LoVo (cell line): ENCODE measurements around the gene VPS13C.
"Not testable (repeated sequence)": the region's sequence is repeated elsewhere in the genome, so short reads cannot be mapped to it uniquely, and the experiment has no call there.

ENCODE experiments used
- DNase-seq: peaks from one replicate; pipeline ENCODE4 v3.0.0-alpha.2; 2016; ENCODE audit warnings: low spot score

Gene VPS13C

GRCh38 chr15:62035256-62035924 is 24.9 kb downstream of the VPS13C start:
- DNase-seq: no peak

- no peak for DNase-seq
Measured at GRCh38 chr15:62027916-62028315, 32.3 kb downstream of the VPS13C start.

- no peak for DNase-seq
Measured at GRCh38 chr15:62027263-62027565, 33.0 kb downstream of the VPS13C start.

- no peak for DNase-seq
Measured at GRCh38 chr15:62026487-62027262, 33.6 kb downstream of the VPS13C start.

GRCh38 chr15:62021991-62022600 is 38.2 kb downstream of the VPS13C start:
- DNase-seq: no peak

GRCh38 chr15:62020576-62021160 is 39.6 kb downstream of the VPS13C start:
- no peak for DNase-seq

- DNase-seq: not testable (repeated sequence)
Measured at GRCh38 chr15:62005354-62005753, 54.9 kb downstream of the VPS13C start.

GRCh38 chr15:61997786-61998185 is 62.5 kb downstream of the VPS13C start:
- DNase-seq: no peak

GRCh38 chr15:61996056-61996635 is 64.1 kb downstream of the VPS13C start:
- no peak for DNase-seq

GRCh38 chr15:61994216-61994615 is 66.0 kb downstream of the VPS13C start:
- no peak for DNase-seq

GRCh38 chr15:61992518-61992917 is 67.7 kb downstream of the VPS13C start:
- no peak for DNase-seq

GRCh38 chr15:61989667-61990066 is 70.6 kb downstream of the VPS13C start:
- no peak for DNase-seq

- DNase-seq: no peak
Measured at GRCh38 chr15:61987824-61988223, 72.4 kb downstream of the VPS13C start.

- no peak for DNase-seq
Measured at GRCh38 chr15:61983081-61983480, 77.2 kb downstream of the VPS13C start.

- no peak for DNase-seq
Measured at GRCh38 chr15:61978225-61978624, 82.0 kb downstream of the VPS13C start.

- DNase-seq: peak; percentile 5
Measured at GRCh38 chr15:61974759-61975158, 85.5 kb downstream of the VPS13C start.

GRCh38 chr15:61974118-61974517 is 86.1 kb downstream of the VPS13C start:
- no peak for DNase-seq

GRCh38 chr15:61951949-61952348 is 108.3 kb downstream of the VPS13C start:
- DNase-seq: no peak

- DNase-seq: no peak
Measured at GRCh38 chr15:61946778-61947177, 113.5 kb downstream of the VPS13C start.

- no peak for DNase-seq
Measured at GRCh38 chr15:61943992-61944391, 116.3 kb downstream of the VPS13C start.

- no peak for DNase-seq
Measured at GRCh38 chr15:61938249-61938648, 122.0 kb downstream of the VPS13C start.

GRCh38 chr15:61936528-61937195 is 123.6 kb downstream of the VPS13C start:
- DNase-seq: no peak
